OCI-LY7 (cell line): ENCODE measurements around the gene APOB. TPM values are rescaled to one million over a fixed set of nuclear protein-coding genes. Genes with fewer than 3 reads are reported as not detected.

ENCODE experiments used
- BruUV-seq: library from RNA; stranded (reverse); fragments of 400-500 nt; replicated peaks from 2 replicates; lab custom pipeline; 2021; lab: Mats Ljungman, UMichigan
- CTCF ChIA-PET: fragments of 300-600 bp; sonication (Branson Sonifier 250); formaldehyde crosslinking; loops from one replicate; lab custom pipeline; 2022; ENCODE audit warnings: antibody characterized with exemption; ENCODE audit not compliant: unreplicated experiment; lab: Charles Lee
- POLR2A ChIA-PET: fragments of 300-600 bp; sonication (Branson Sonifier 250); formaldehyde crosslinking; loops from one replicate; lab custom pipeline; 2022; ENCODE audit warnings: antibody characterized with exemption; lab: Charles Lee
- DNase-seq: peaks from one replicate; pipeline ENCODE4 v3.0.0-alpha.2; 2015; ENCODE audit warnings: low spot score
- H2AFZ ChIP-seq: fragments of 200-600 bp; sonication (generic), shearing (Covaris generic); 2 replicates; pipeline ENCODE4 v1.6.1; 2014; ENCODE audit warnings: mild to moderate bottlenecking, antibody characterized with exemption, low read length, moderate library complexity
- H3K27ac ChIP-seq: fragments of 200-600 bp; sonication (generic); 2 replicates; pipeline ENCODE4 v1.5.1; 2014; ENCODE audit warnings: mixed run types, low read depth, mild to moderate bottlenecking, moderate library complexity, low read length, inconsistent platforms; ENCODE audit not compliant: poor library complexity, severe bottlenecking
- H3K36me3 ChIP-seq: fragments of 200-600 bp; sonication (generic); 2 replicates; pipeline ENCODE4 v1.6.1; 2014; ENCODE audit warnings: mild to moderate bottlenecking, antibody characterized with exemption, low read length, moderate library complexity, mixed read lengths; ENCODE audit not compliant: insufficient read depth
- H3K4me1 ChIP-seq: fragments of 200-600 bp; sonication (generic); 2 replicates; pipeline ENCODE4 v1.5.1; 2014; ENCODE audit warnings: mild to moderate bottlenecking, low read length; ENCODE audit not compliant: insufficient read depth, poor library complexity, severe bottlenecking
- H3K4me2 ChIP-seq: fragments of 200-600 bp; sonication (generic); 2 replicates; pipeline ENCODE4 v1.6.1; 2014; ENCODE audit warnings: mild to moderate bottlenecking, low read length
- H3K4me3 ChIP-seq: fragments of 200-600 bp; sonication (generic); 2 replicates; pipeline ENCODE4 v1.5.1; 2014; ENCODE audit warnings: mild to moderate bottlenecking, low read depth, low read length; ENCODE audit not compliant: poor library complexity, severe bottlenecking
- H3K79me2 ChIP-seq: fragments of 200-600 bp; sonication (generic); 2 replicates; pipeline ENCODE4 v1.6.1; 2016; ENCODE audit warnings: low read depth, mild to moderate bottlenecking, low read length, moderate library complexity, mixed read lengths; ENCODE audit not compliant: insufficient read depth
- H3K9me2 ChIP-seq: fragments of 200-600 bp; sonication (generic); 2 replicates; pipeline ENCODE4 v1.6.1; 2016; ENCODE audit warnings: mild to moderate bottlenecking, low read length, mixed read lengths; ENCODE audit not compliant: insufficient read depth
- H3K9me3 ChIP-seq: fragments of 200-600 bp; sonication (generic); 2 replicates; pipeline ENCODE4 v1.6.1; 2014; ENCODE audit warnings: mild to moderate bottlenecking, mixed run types, low read length, mixed read lengths
- H4K20me1 ChIP-seq: fragments of 200-600 bp; sonication (generic); 2 replicates; pipeline ENCODE4 v1.6.1; 2014; ENCODE audit warnings: mild to moderate bottlenecking, antibody characterized with exemption, low read length, moderate library complexity, mixed read lengths; ENCODE audit not compliant: insufficient read depth
- CTCF ChIP-seq: fragments of 200-600 bp; sonication (generic); conservative IDR thresholded peaks from 2 replicates; pipeline ENCODE4 v1.5.1; 2014; ENCODE audit warnings: mild to moderate bottlenecking, antibody characterized with exemption, low read length, moderate library complexity, mixed read lengths
- EZH2phosphoT487 ChIP-seq: fragments of 200-600 bp; sonication (generic); IDR thresholded peaks from 2 replicates; pipeline ENCODE4 v1.6.1; 2018; ENCODE audit warnings: low read depth, borderline replicate concordance, mild to moderate bottlenecking, mixed run types, antibody characterized with exemption, low read length, moderate library complexity, mixed read lengths
- intact Hi-C: fragments of 100-400 bp; cut with micrococcal nuclease; formaldehyde crosslinking; loops from one replicate; pipeline ENCODE4 v1.10.0; 2022; ENCODE audit not compliant: unreplicated experiment
- total RNA-seq, 2 experiments: library from RNA; depleted of rRNA in 1 of 2; stranded (reverse); fragments of >200 nt in 1 of 2; shearing (Covaris generic) in 1 of 2; gene quantifications; 2 replicates each; pipeline ENCODE4 v1.2.3, GENCODE V29; 2014 to 2022

Gene APOB
- total RNA-seq, 2 experiments from 2014 or later: 0.03 TPM; not detected in 1

GRCh38 chr2:21021430-21021829 is 22.4 kb downstream of the APOB start:
- Histone ChIP-seq H3K4me3 (no peak overlapping the region), H3K9me3 (no peaks in the 10 kb centered on the region), H3K9me2 (no peaks in the 10 kb centered on the region), H3K79me2 (no peaks in the 10 kb centered on the region), H3K27ac (no peak overlapping the region), H2AFZ (no peak overlapping the region), H4K20me1 (no peaks in the 10 kb centered on the region), H3K4me2 (no peak overlapping the region), H3K4me1 (no peaks in the 10 kb centered on the region), H3K36me3 (no peaks in the 10 kb centered on the region)
- ChIA-PET CTCF (no interaction called here), POLR2A (no interaction called here)
- TF ChIP-seq EZH2phosphoT487 (no peak), CTCF (no peak)
- BruUV-seq: no TSS peak
- no peak for DNase-seq
- intact Hi-C loops: no loop called here

GRCh38 chr2:21020668-21021288 is 23.1 kb downstream of the APOB start:
- no peak overlapping the region for H2AFZ ChIP-seq
- H3K79me2 ChIP-seq: no peaks in the 10 kb centered on the region
- no TSS peak for BruUV-seq
- DNase-seq: no peak
- H3K4me2 ChIP-seq: no peak overlapping the region
- intact Hi-C loops: no loop called here
- H4K20me1 ChIP-seq: no peaks in the 10 kb centered on the region
- no peak overlapping the region for H3K4me3 ChIP-seq
- no peaks in the 10 kb centered on the region for H3K9me3 ChIP-seq
- H3K9me2 ChIP-seq: no peaks in the 10 kb centered on the region
- no peak overlapping the region for H3K27ac ChIP-seq
- POLR2A ChIA-PET: no interaction called here
- H3K4me1 ChIP-seq: no peaks in the 10 kb centered on the region
- H3K36me3 ChIP-seq: no peaks in the 10 kb centered on the region
- CTCF ChIA-PET: no interaction called here
- TF ChIP-seq EZH2phosphoT487: no peak
- no peak for TF ChIP-seq CTCF

- ChIA-PET CTCF (no interaction called here), POLR2A (no interaction called here)
- no TSS peak for BruUV-seq
- Histone ChIP-seq H3K4me2 (no peak overlapping the region), H3K4me3 (no peak overlapping the region), H3K9me3 (no peaks in the 10 kb centered on the region), H4K20me1 (no peaks in the 10 kb centered on the region), H3K4me1 (no peaks in the 10 kb centered on the region), H3K79me2 (no peaks in the 10 kb centered on the region), H3K27ac (no peak overlapping the region), H2AFZ (no peak overlapping the region), H3K9me2 (no peaks in the 10 kb centered on the region), H3K36me3 (no peaks in the 10 kb centered on the region)
- DNase-seq: no peak
- intact Hi-C loops: no loop called here
- TF ChIP-seq CTCF: no peak
- no peak for TF ChIP-seq EZH2phosphoT487
Observed at GRCh38 chr2:21020031-21020667, 23.7 kb downstream of the APOB start.
